ENCODE data around the gene TEX14.

The TEX14 gene

DNA sequence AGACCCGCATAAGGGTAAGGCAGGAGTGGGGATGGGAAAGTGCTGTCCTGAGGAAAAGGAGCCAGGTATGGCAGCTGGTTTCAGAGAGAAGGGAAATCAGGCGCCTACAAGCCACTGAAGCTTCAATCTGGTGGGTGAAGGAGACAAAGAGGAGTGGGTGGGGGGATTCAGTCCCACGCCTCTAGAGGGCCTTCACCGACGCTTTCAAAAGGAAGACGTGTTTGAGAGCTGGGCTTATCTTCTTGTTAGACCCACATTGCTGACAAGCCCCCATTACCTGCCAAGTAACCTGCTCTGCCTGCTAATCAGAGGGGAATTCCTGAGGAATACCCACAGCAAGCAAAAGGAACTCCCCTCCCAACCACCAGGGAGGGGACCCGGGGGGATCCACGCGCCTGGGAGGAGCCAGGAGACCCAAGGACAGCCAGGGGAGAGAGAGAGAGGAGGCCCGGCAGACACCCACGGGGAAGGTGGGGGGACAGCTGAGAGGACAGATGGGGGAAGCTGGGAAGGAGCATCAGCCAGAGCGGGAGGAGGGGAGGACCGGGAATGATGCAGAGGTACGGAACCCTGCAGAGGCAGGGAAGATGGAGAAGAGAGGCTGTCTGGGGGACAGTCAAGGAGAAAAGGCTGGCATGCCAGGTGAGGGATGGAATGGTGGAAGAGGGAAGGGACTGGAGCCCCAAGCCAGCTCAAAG is 178.4 kb downstream of the TEX14 start:
- no peak for TF ChIP-seq CTCF (IDR thresholded peaks at IDR 0.05; ENCODE audit: low read depth, low read length)

DNA sequence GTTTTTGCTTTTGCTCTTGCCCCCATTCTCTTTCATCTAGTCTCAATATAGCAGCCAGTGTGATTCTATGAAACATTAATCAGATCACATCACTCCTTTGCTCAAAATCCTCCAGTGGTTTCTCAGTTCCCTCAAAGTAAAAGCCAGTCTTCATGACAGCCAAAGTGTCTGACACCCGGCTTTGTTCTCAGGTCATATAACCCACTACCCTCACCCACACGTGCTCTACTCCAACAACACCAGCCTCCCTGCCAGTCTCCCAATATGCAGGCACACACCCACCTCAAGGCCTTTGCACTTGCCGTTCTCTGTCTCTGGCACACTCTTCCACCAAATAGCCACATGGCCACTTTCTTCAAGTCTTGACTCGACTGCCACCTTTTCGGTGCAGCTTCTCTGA is 181.8 kb downstream of the TEX14 start:
- no peak for TF ChIP-seq CTCF (IDR thresholded peaks at IDR 0.05; ENCODE audit: low read depth, low read length)
- no peak overlapping the region for H3K4me3 ChIP-seq (ENCODE audit: low read depth, low read length)

More for the DNA sequence above, 178.4 kb downstream of the TEX14 start:
- peak overlapping the region; percentile 76 for H3K4me3 ChIP-seq (ENCODE audit: low read depth, low read length)

DNA sequence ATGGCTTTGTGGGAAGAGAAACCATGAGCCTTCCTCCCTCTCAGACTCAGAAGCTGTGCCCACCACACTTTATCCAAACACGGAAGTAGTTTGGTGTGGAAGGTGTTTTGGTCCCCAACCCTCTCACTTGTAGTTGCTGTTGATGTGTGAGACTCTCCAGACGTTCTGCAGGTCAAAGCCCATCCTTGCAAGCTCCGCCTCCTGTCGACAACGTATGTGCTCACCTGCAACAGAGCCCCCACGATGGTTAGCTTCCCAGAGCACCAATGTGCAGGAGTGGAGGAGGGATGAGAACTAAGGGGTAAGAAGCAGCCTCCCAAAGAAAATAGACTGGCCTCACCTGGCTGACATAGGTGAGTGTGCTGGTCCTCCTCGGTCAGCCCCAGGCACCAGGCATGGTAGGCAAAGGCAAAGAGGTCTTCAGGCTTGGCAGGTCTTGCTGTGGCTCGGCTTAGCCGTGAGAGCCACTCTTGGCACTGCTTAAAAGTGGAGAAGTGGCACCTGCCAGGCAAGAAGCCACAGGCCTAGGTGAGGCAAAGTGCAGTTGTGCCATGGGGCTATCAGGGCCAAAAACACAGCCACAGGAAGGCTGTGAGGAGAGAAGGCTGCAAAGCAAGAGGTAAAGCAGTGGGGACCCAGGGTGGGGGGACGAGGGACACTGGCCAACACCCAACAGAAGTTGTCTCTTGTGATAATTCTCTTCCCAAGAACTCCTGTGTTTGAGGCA is 183.3 kb downstream of the TEX14 start:
- TF ChIP-seq CTCF (IDR thresholded peaks at IDR 0.05; ENCODE audit: low read depth, low read length) = no peak
- H3K4me3 ChIP-seq (ENCODE audit: low read depth, low read length) = no peak overlapping the region

- TF ChIP-seq CTCF (IDR thresholded peaks at IDR 0.05; ENCODE audit: low read depth, low read length) = no peak
- peak overlapping the region; percentile 9; the same call in 1 of the 2 replicates for H3K4me3 ChIP-seq (ENCODE audit: low read depth, low read length)
Measured at GRCh38 chr17:58507123-58507634, 184.7 kb downstream of the TEX14 start.

Measured in WI38 (cell line).